ENCODE measurements around the gene ACBD4.

The ACBD4 gene

DNA sequence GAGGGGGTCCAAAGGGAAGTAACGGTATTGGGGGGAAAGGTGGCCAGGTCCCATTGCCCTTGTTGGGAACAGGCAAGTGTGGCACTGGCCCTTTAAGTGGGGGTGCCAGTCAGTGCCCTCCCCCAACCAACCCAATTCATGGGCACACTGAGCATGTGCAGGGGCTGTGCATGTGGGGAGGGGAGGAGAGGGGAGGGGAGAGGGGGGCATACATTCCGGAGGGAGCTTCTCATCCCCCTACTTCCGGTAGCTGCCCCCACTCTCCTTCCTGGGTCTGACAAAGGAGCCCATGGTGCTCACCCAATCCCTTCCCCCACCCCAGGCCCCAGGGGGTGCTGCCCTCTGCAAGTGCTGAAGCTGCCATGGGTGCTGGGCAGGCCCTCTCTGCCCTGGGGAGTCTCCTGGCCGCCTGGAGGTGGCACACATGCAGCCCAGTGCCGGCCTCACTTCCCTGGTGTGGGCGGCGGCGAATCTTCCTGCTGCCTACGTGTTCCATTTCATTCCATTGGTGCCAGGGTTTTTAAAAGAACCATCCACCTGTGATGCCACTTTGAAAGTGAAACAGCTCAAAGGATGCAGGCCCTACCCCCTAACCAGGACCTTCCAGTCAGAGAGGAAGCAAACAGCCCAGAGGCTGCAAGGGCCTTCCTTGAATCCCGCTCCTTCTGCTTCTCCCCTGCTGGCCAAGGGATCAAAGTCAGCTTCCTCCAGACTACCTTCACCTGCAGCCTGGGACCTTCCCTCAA, 37.2 kb downstream of the ACBD4 start:
- Histone ChIP-seq H3K4me3 (ENCODE audit: low read length) (no peak overlapping the region), H3K9me3 (ENCODE audit: control insufficient read depth, insufficient read depth, low read length) (no peaks in the 10 kb centered on the region)

DNA sequence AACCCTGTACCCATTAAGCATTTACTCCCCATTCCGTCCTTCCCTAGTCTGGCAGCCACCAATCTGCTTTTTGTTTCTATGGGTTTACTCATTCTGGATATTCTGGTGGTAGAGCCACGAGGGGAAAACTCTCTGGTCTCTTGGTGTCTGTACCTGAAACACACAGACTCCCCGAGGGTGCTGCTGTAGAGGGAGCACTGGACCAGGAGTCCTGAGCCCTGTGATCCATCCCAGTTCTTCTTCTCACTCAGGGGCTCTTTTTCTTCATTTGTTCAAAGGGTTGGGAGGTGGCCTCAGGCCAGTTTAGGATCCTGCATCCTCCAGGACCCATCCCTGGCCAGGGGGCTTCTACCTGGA, 40.2 kb downstream of the ACBD4 start:
- WGBS (ENCODE audit: insufficient coverage, insufficient read length) = no CpG with 5 or more reads among the region's 3 CpGs
- Histone ChIP-seq H3K27ac (ENCODE audit: low read length) (no peak overlapping the region), H3K27me3 (ENCODE audit: control insufficient read depth, insufficient read depth, low read length) (no peaks in the 10 kb centered on the region), H3K9me3 (ENCODE audit: control insufficient read depth, insufficient read depth, low read length) (no peaks in the 10 kb centered on the region), H3K4me3 (ENCODE audit: low read length) (no peak overlapping the region), H3K4me1 (ENCODE audit: control insufficient read depth, insufficient read depth, low read length) (peaks cover 19% of the 10 kb centered on the region), H3K36me3 (ENCODE audit: control insufficient read depth, insufficient read depth, low read length) (no peaks in the 10 kb centered on the region)
- no peak for DNase-seq (ENCODE audit: low read depth, low spot score)

More for the DNA sequence above, 37.2 kb downstream of the ACBD4 start:
- no peak for DNase-seq (ENCODE audit: low read depth, low spot score)
- H3K36me3 ChIP-seq (ENCODE audit: control insufficient read depth, insufficient read depth, low read length) = 0 out of 2 replicates have a peak, but pooled peaks cover 5% of the 10 kb centered on the region
- no peak overlapping the region for H3K27ac ChIP-seq (ENCODE audit: low read length)
- H3K4me1 ChIP-seq (ENCODE audit: control insufficient read depth, insufficient read depth, low read length) = peaks cover 26% of the 10 kb centered on the region
- H3K27me3 ChIP-seq (ENCODE audit: control insufficient read depth, insufficient read depth, low read length) = no peaks in the 10 kb centered on the region
- WGBS (ENCODE audit: insufficient coverage, insufficient read length) = no CpG with 5 or more reads among the region's 10 CpGs

DNA sequence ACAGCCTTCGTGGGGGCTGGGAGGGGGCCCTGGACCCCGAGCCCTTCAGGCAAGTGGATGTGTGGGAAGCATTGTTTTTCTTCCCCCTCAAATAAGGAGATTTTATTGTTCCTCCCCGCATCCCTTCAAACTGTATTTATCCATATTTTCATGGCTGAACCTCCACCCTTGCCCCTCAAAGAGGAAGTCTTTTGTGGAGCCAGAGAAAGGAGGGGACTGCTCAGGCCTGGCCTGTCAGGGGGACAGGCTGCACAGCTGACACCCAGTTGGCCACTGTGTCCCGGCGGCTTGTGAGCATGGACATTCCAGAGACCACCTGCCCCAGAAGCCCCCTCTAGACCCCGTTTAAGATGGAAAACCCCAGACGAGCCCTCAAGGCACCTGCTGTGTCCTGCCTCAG, 42.1 kb downstream of the ACBD4 start:
- WGBS (ENCODE audit: insufficient coverage, insufficient read length) = no CpG with 5 or more reads among the region's 7 CpGs
- Histone ChIP-seq H3K27me3 (ENCODE audit: control insufficient read depth, insufficient read depth, low read length) (no peaks in the 10 kb centered on the region), H3K4me3 (ENCODE audit: low read length) (no peak overlapping the region), H3K4me1 (ENCODE audit: control insufficient read depth, insufficient read depth, low read length) (peaks cover 2% of the 10 kb centered on the region), H3K36me3 (ENCODE audit: control insufficient read depth, insufficient read depth, low read length) (no peaks in the 10 kb centered on the region), H3K27ac (ENCODE audit: low read length) (no peak overlapping the region), H3K9me3 (ENCODE audit: control insufficient read depth, insufficient read depth, low read length) (no peaks in the 10 kb centered on the region)
- DNase-seq (ENCODE audit: low read depth, low spot score) = no peak

DNA sequence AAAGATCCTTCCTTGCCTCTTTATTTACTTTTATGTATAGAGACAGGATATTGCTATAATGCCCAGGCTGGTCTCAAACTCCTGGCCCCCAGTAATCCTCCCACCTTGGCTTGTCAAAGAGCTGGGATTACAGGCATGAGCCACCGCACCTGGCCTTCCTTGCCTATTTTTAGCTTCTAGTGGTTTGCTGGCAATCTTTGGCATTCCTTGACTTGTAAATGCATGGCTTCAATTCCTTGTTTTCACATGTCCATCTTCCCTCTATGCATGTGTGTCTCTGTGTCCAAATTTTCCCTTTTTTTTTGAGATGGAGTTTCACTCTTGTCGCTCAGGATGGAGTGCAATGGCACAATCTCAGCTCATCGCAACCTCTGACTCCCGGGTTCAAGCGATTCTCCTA, 48.7 kb downstream of the ACBD4 start:
- no peaks in the 10 kb centered on the region for H3K27me3 ChIP-seq (ENCODE audit: control insufficient read depth, insufficient read depth, low read length)
- no peaks in the 10 kb centered on the region for H3K36me3 ChIP-seq (ENCODE audit: control insufficient read depth, insufficient read depth, low read length)
- no peak overlapping the region for H3K27ac ChIP-seq (ENCODE audit: low read length)
- no peak overlapping the region for H3K4me3 ChIP-seq (ENCODE audit: low read length)
- no peaks in the 10 kb centered on the region for H3K9me3 ChIP-seq (ENCODE audit: control insufficient read depth, insufficient read depth, low read length)
- no peaks in the 10 kb centered on the region for H3K4me1 ChIP-seq (ENCODE audit: control insufficient read depth, insufficient read depth, low read length)
- WGBS (ENCODE audit: insufficient coverage, insufficient read length) = no CpG with 5 or more reads among the region's 5 CpGs
- DNase-seq (ENCODE audit: low read depth, low spot score) = no peak

DNA sequence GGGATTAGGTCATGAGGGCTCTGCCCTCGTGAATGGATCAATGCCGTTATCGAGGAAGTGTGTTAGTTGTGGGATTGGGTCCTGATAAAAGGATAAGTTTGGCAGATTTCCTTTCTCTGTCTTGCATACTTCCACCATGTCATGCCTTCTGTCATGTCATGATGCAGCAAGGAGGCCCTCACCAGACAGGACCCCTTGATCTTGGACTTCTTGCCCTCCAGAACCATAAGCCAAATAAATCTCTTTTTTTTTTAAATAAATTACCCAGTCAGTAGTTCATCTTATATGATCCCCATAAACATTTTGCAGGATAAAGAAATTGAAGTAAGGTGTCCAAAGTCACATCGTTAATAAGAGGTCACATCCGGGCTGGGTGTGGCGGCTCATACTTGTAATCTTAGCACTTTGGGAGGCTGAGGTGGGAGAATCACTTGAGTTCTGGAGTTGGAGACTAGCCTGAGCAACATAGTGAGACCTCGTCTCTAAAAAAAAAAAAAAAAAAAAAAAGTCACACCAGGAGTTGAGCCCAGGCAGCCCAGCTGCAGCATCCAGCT, 51.4 kb downstream of the ACBD4 start:
- WGBS (ENCODE audit: insufficient coverage, insufficient read length) = no CpG with 5 or more reads among the region's 7 CpGs

DNA sequence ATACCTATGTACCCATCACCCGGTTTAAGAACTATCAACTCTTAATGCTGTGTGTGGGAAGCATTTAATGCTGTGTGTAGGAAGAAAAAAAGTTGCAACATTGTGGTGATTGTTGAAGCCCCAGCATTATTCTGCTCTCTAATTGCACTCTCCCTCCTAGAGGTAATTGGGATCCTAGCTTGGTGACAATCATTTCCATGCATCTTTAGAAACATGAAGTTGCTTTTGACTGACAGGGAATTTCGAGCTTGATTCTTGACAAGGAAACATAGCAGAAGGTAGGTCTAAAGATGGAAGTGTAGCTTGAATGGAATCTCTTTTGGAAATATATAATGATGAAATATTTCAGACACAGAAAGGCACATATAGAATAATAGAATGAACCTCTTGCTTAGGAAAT, 53.5 kb downstream of the ACBD4 start:
- Histone ChIP-seq H3K4me3 (ENCODE audit: low read length) (no peak overlapping the region), H3K9me3 (ENCODE audit: control insufficient read depth, insufficient read depth, low read length) (no peaks in the 10 kb centered on the region; the same call in 1 of the 2 replicates), H3K27ac (ENCODE audit: low read length) (no peak overlapping the region), H3K27me3 (ENCODE audit: control insufficient read depth, insufficient read depth, low read length) (no peaks in the 10 kb centered on the region), H3K36me3 (ENCODE audit: control insufficient read depth, insufficient read depth, low read length) (no peaks in the 10 kb centered on the region), H3K4me1 (ENCODE audit: control insufficient read depth, insufficient read depth, low read length) (no peaks in the 10 kb centered on the region)
- no CpG with 5 or more reads among the region's 2 CpGs for WGBS (ENCODE audit: insufficient coverage, insufficient read length)
- no peak for DNase-seq (ENCODE audit: low read depth, low spot score)

More for the DNA sequence above, 51.4 kb downstream of the ACBD4 start:
- Histone ChIP-seq H3K4me3 (ENCODE audit: low read length) (no peak overlapping the region), H3K36me3 (ENCODE audit: control insufficient read depth, insufficient read depth, low read length) (no peaks in the 10 kb centered on the region), H3K27me3 (ENCODE audit: control insufficient read depth, insufficient read depth, low read length) (no peaks in the 10 kb centered on the region), H3K9me3 (ENCODE audit: control insufficient read depth, insufficient read depth, low read length) (no peaks in the 10 kb centered on the region; the same call in 1 of the 2 replicates), H3K4me1 (ENCODE audit: control insufficient read depth, insufficient read depth, low read length) (no peaks in the 10 kb centered on the region), H3K27ac (ENCODE audit: low read length) (no peak overlapping the region)
- DNase-seq (ENCODE audit: low read depth, low spot score) = no peak

DNA sequence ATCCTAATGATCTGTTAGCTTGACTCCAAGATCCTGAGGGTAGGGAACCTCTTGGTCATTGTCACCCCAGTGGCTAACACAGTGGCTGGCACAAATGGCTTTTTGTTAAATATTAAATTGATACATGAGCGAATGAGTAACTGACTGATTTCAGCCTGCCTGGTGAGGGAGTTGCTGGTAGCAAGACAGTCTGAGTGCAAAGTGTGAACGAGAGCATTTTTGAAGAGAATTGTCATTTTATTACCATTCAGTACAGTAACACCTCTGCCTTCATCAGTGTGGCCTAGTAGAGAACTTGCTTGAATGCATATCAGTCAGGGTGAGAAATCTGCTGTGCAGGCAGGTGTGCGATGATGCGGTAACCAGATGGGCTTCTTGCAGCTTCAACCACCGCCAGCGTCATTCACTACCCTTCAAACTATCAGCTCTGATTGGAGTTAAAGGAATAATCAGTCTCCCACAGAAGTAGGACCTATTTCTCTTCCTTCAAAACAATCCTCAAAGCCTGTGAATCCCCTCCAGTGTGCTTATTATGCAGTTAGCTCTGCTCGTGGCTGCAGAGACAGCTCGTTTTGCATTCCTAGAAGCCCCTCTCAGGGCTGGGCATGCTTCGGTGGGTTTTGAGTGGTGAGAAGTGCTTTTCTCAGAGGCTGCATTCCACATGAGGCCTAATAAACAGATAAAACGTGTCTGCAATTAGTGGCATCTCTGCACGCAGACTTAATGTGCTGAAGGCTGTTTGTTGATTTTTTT, 55.2 kb downstream of the ACBD4 start:
- H3K4me3 ChIP-seq (ENCODE audit: low read length) = no peak overlapping the region
- no peak for DNase-seq (ENCODE audit: low read depth, low spot score)
- H3K9me3 ChIP-seq (ENCODE audit: control insufficient read depth, insufficient read depth, low read length) = no peaks in the 10 kb centered on the region; the same call in 1 of the 2 replicates
- no peaks in the 10 kb centered on the region for H3K27me3 ChIP-seq (ENCODE audit: control insufficient read depth, insufficient read depth, low read length)
- no peaks in the 10 kb centered on the region for H3K4me1 ChIP-seq (ENCODE audit: control insufficient read depth, insufficient read depth, low read length)
- H3K36me3 ChIP-seq (ENCODE audit: control insufficient read depth, insufficient read depth, low read length) = no peaks in the 10 kb centered on the region
- H3K27ac ChIP-seq (ENCODE audit: low read length) = no peak overlapping the region
- no CpG with 5 or more reads among the region's 11 CpGs for WGBS (ENCODE audit: insufficient coverage, insufficient read length)

Measured in iPS DF 6.9 (cell line).